ENCODE data around the gene CDKN2B.
"Not testable (repeated sequence)": the region's sequence is repeated elsewhere in the genome, so short reads cannot be mapped to it uniquely, and the experiment has no call there.

Gene CDKN2B

GRCh38 chr9:21969011-21969940 is 39.8 kb downstream of the CDKN2B start:
- DNase-seq (ENCODE audit: low read depth), result no peak

DNA sequence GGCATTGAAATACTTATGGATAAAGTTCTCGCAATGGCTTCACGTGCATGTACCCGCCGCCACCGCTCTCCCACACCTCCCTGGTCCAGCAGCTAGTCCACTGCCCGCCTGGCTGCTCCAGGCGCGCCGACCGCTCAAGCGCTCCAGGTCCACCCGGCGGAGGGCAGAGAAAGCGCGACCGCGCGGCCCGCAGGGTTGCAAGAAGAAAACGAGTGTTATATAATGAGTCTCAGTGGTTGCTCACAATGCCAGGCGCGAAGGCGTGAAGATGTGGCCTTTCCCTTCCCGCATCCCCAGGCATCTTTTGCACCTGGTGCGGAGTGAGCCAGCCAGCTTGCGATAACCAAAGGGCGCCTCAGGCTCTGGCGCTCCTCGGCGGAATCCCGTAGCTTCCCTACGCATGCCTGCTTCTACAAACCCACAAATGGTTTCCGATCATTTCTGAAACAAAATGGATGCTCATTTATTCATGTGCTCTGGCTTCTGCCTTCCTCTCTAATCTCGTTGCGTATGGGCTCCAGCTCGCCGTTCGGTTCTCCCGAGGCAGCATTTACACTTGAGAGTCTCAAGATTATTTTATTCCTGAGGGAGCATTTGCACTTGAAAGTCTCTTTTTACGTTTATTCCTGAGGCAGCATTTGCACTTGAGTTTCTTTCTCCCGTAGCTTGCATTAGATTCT is 40.6 kb downstream of the CDKN2B start:
- DNase-seq (ENCODE audit: low read depth), result no peak

DNA sequence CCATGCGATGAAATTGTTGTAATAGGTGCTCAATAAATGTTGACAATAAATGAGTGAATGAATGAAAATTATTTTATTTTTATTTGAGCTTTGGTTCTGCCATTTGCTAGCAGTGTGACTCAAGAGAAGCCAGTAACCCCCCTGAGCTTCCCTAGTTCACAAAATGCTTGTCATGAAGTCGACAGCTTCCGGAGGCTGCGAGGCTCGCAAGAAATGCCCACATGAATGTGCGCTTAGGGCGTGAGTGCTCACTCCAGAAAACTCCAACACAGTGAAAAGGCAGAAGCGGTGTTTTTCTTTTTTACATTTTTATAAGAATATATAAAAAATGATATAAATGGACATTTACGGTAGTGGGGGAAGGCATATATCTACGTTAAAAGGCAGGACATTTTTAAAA is 41.4 kb downstream of the CDKN2B start:
- no peak for DNase-seq (ENCODE audit: low read depth)

DNA sequence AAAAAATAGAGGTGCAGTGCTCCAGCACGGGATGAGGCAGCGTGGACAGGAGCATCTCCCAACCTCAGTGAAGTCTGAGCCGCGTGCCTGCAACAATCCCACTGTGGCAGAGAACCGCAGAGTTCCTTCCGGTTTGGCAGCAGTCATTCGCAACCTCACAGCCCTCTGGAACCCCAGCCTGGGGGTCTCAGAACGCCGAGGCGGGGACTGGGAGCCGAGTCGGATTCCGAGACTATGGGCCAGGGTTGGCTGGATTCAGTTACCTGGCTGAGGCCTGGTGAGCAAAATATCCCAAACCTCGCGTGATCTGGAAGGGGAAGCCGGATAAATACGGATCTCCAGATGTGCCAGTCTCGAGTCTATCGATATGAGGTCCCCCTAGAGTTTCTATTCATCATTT is 41.9 kb downstream of the CDKN2B start:
- no peak for DNase-seq (ENCODE audit: low read depth)

GRCh38 chr9:21966140-21966851 is 42.8 kb downstream of the CDKN2B start:
- DNase-seq (ENCODE audit: low read depth), result no peak

GRCh38 chr9:21965401-21965951 is 43.6 kb downstream of the CDKN2B start:
- no peak for DNase-seq (ENCODE audit: low read depth)

- peak; percentile 49 for DNase-seq (ENCODE audit: low read depth)
These were observed 44.1 kb downstream of the CDKN2B start for GRCh38 chr9:21964925-21965385.

DNA sequence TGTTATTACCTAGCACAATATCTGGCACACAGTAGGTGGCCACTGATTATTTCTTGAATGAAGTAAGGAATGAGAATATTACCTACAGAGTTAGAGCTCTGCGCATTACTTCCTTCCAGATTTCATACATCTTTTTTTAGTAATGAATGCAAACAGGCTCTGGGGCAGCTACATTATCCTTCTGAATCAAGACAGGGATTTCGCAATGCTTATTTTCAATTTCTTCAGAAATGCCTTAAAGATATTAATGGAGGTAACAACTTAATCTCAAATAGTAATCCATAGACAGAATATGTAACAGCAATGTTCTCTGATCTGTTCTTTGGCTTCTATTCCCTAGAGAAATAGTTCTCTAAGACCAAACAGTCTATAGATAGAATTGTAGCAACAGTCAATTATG is 47.5 kb downstream of the CDKN2B start:
- no peak for DNase-seq (ENCODE audit: low read depth)

DNA sequence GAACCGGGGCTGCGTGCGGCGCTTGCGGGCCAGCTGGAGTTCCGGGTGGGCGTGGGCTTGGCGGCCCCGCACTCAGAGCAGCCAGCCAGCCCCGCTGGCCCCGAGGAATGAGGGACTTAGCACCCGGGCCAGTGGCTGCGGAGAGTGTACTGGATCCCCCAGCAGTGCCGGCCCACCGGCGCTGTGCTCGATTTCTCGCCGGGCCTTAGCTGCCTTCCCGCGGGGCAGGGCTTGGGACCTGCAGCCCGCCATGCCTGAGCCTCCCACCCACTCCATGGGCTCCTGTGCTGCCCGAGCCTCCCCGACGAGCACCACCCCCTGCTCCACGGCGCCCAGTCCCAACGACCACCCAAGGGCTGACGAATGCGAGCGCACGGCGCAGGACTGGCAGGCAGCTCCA is 49.8 kb downstream of the CDKN2B start:
- not testable (repeated sequence) for DNase-seq (ENCODE audit: low read depth)

- DNase-seq (ENCODE audit: low read depth), result no peak
These were observed 50.3 kb downstream of the CDKN2B start for GRCh38 chr9:21958833-21959232.
